ENCODE results near the gene UBE2J1.
"Not testable (repeated sequence)": the region's sequence is repeated elsewhere in the genome, so short reads cannot be mapped to it uniquely, and the experiment has no call there.

Gene UBE2J1

DNA sequence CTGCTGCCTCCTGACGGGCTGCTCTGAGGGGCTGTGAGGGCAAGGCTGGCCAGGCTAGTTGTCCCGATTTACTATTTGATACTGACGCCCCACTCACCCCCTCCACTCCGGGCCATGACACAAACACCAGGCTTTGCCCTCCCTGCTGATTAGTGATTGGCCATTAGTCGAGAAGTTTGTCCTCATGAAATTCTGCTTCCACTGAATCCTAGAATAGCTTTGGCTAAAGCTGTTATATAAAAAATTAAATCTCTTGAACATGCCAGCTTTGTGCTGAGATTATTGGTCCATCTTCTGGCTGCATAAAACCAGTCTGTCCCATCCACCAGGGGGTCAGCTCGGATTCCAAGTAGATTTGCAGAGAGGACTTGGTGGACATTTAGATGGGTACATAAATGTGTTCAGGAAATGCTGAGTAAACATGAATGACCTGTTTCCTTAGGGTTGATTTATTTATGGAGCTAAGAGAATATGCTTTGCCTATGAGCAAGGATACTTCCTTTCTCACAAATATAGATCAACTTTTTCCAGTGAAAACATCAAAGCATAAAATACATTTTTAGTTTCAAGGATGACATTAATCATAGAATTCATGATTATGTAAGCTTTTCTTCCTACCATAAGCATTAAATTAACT is 37.2 kb downstream of the UBE2J1 start, which contains the start of gene GABRR2:
Gene GABRR2, minus strand, starts transcription at position 51 of the 637 bp plus-strand sequence. CDS start 134 bp downstream, outside the sequence.
- DNase-seq = no peak

DNA sequence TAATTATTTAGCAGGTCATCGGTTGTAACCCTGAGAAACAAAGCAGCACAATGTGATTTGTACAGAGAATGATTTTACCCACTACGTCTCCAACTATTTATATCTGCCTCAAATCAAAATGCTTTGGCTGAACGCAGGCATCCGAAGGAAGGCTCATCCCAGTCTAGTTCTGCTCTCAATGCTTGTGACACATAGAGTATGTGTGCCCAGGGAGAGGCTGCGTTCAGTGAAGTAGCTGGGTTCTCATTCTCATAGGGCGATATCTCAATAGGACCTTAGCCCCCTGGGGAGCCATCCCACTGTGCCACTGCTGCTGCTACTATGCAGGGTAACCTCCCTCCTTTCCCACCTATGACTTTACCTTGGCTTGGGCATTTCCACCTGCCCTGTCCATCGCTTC is 37.8 kb downstream of the UBE2J1 start:
- DNase-seq = no peak

DNA sequence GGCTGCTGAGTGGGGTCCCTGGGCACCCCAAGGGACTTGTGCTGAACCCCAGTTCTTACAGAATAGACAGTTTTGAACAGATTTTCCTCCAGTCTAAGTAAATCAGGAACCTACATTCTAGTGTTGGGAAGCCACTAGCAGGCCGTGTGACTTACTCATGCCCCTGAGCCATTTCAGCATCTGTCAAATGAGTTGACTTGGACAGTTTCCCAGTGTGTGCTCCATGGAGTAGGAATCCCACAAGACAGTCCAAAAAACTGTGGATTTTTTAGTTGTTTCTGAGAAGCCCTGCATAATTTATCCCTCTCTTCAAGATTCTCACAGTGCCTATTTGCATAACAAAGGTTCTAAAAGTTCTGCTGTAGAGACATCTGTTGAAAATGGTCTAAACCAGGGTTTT is 39.5 kb downstream of the UBE2J1 start:
- peak; percentile 81 for DNase-seq

DNA sequence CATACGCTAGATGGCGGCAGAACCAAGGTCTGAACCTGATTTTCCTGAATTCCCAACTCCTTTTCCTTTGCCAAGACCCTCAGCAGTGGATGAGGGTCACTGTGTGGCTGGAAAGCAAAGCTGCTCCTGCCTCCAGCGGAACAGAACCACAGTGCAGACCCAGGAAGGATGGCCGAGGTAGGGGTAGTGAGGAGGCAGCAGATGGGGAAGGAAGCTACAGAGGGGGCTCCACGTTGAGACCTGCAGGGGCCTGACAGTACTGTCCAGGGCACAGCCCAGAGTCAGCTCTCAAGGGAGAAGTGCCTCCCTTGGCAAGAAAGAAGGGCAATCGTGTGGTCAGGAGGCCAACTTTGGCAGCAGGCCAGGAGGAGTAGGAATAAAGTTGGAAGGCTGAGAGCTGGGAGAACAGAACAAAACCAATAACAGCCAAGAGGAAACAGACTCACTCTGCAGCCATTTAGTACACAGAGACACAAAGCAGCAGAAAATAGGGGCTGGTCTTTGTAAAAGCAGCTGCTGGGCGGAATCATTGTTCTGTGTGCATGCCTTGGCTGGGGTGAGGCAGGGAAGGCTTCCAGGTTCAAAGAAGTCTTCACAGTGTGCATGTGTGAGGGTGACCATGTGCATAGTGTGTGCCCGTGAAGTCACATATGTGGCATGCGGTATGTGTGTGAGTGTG is 40.5 kb downstream of the UBE2J1 start:
- DNase-seq = peak; percentile 54

DNA sequence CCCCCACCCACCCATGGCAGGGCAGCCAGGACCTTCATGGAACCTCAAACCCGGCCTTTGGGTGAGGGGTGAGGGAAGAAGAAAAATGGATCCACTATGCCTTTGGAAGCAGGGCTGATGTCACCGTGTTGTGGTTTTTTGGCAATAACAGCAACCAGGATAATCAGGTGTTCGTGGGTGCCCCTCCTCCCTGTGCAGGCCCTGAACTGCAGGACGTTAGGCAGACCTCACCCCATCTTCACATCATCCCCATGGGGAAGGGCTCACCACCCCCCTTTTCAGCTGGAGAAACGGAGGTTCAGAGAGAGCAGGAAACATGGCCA is 41.0 kb downstream of the UBE2J1 start:
- no peak for DNase-seq

DNA sequence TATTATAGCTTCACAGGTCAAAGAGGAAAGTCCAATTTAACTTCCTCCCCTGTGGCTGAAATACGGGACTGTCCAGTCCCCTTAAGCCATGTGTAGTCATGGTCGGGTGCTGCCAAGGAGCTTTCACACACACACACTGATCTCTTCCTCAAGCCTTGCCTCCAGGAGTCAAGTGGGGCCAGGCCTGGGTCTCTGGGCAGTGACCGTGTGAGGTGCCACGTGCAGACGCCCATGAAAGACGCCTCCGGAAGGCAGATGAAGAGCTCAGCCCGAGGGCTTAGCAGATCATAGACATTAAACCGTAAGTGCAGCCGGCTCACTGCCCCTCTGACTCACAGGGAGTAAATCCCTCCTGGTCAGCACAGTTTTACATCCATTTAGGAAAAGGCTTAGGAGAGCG is 41.6 kb downstream of the UBE2J1 start:
- DNase-seq = no peak

DNA sequence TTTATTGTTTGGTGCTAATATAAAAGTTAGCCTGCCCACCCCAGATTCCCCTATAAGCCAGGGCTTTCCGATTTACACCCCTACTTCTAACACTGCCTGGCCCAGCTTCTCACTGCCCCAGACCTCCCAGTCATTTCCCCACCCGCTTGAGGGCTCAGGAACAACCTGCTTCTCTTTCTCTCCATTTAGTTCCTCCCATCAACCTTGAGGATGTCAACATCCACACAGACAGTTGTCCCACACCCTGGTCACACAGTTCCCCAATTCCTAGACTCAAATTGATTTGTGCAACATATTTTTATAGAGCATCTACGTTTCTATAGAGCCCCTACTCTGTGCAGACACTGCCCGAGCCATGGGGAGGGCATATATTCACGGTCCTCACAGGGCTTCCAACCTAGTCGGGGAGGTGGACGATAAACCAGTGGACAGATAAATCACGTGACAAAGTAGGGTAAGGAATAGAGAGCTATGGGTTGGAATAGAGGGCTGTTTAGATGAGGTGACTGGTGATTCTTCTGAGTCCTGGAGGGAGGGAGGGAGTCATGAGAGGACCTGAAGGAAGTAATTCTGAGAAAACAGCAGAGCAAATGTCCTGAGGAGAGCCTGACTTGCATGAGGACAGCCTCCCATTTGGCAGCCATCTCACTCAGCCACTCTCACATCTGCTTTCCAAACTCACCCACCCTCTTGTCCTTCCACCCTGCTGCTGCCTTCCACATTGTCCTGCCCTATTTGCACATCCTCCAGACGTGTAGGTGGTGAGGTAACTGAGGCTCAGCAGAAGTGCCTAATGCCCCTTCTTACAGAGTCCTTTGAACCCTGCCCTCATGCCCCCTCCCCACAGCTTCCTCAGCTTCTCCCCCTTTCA is 43.8 kb downstream of the UBE2J1 start:
- DNase-seq = no peak

DNA sequence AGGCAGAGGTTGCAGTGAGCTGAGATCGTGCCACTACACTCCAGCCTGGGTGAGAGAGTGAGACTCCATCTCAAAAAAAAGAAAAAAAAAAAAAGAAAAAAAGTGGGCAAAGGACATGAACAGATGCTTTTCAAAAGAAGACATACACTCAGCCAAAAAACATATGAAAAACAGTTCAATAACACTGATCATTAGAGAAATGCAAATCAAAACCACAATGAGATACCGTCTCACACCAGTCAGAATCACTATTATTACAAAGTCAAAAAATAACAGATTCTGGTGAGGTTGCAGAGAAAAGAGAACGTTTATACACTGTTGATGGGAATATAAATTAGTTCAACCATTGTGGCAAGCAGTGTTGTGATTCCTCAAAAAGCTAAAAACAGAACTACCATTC is 48.0 kb downstream of the UBE2J1 start:
- not testable (repeated sequence) for DNase-seq

DNA sequence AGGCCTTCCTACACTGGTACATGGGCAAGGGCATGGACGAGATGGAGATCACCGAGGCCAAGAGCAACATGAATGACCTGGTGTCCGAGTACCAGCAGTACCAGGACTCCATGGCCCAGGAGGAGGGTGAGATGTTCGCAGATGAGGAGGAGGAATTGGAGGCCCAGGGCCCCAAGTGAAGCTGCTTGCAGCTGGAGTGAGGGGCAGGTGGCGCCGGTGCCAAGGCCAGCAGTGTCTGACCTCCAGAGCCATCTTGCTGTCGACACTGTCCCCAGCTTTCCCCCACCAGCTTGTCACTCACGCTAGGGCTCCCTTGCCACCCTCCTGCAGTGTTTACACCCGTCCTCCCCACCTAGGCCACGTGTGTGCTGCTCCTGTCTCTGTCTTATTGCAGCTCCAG is 49.6 kb downstream of the UBE2J1 start:
- DNase-seq = no peak

DNA sequence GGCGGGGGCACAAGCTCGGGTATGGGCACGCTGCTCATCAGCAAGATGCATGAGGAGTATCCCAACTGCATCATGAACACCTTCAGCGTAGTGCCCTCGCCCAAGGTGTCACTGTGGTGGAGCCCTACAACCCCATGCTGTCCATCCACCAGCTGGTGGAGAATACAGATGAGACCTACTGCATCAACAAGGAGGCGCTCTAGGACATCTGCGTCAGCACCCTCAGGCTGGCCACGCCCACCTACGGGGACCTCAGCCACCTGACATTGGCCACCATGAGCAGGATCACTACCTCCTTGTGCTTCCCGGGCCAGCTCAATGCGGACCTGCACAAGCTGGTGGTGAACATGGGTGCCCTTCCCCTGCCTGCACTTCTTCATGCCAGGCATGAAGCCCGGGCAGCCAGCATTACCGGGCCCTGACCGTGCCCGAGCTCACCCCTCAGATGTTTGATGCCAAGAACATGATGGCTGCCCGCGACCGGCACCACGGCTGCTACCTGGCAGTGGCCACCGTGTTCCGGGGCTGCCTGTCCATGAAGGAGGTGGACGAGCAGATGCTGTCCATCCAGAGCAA is 50.2 kb downstream of the UBE2J1 start:
- no peak for DNase-seq

DNA sequence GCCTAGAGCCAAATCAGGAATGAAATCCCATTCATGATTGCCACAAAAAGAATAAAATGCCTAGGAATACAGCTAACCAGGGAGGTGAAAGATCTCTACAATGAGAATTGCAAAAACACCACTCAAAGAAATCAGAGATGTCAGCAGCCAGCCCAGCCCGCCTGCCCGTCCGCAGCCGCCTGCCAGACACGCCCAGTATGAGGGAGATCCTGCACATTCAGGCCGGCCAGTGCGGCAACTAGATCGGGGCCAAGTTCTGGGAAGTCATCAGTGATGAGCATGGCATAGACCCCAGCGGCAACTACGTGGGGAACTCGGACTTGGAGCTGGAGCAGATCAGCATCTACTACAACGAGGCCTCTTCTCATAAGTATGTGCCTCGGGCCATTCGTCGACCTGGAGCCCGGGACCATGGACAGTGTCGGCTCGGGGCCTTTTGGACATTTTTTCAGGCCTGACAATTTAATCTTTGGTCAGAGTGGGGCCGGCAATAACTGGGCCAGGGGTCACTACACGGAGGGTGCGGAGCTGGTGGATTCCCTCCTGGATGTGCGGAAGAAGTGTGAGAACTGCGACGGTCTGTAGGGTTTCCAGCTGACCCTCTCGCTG is 50.8 kb downstream of the UBE2J1 start:
- no peak for DNase-seq

DNA sequence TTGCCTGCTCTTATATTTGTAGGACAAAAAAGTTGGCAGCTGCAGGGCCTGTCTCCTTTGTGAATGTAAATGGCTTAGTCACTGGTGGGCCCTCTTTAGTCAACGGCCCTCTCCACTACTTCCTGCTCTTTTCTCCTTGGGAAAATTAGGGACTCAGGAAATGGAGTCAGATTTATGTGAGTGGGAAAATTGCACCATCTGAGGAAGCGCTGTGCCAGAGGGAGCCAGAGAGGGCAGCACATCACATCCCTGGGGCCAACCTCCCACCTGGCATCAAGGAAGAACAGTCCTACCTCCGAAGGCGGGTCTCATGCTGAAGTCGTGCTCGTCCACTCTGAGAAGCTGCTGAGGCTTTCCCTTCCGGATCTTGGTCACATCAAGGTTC is 53.1 kb downstream of the UBE2J1 start:
- no peak for DNase-seq

DNA sequence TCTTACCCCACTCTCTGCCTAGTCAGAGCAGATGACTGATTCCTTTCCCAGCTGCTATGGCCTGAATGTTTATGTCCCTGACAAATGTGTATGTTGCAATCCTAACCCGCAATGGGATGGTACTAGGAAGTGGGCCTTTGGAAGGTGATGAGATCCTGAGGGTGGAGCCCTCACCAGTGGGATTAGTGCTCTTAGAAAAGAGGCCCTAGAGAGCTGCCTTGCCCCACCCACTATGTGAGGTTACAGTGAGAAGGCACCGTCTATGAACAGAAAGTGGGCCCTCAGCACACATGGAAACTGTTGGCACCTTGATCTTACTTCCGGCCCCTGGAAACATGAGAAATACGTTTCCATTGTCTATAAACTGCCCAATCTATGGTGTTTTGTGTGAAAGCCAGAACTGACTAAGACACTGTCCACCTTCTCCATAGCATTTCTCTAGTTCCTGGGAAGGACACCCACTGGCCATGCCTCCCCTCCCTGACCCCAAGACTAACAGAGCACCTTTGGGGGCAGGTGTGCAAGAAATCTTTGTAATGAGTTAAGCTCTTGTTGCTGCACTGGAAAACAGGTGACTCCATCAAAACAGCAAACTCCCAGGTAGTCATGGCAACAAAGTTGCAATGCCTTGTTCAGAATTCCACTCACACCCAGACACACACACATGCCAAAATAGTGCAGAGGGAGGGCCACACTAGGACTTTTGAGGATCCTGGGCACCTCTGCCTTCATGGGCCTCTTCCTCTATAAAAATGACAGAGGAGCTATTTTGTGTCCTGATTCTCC is 53.6 kb downstream of the UBE2J1 start:
- DNase-seq = no peak

DNA sequence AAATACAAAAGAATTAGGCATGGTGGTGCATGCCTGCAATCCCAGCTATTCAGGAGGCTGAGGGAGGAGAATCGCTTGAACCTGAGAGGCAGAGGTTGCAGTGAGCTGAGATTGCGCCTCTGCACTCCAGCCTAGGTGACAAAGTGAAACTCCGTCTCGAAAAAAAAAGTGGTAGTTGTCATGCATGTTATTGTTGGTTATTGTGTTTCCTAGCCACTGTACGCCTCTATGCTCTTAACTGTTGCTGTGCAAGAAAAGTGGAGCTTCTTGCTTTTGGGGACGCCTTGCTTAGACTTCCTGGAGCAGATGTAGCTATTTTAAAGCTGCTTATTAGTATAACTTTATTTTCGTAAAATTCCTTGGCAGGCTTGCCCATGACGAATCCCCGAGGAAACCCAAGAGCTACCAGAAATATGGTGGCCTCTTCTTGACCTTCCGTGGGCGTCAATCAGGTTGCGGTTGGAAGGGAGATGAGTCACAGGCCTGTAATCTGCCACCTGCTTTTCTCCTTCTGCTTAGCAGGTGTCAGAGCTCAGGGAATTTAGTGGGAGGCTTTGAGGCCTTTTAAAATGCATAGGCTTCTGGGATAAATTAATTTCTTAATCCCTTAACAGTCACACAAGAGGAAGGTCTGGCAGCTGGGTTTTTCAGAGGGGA is 54.7 kb downstream of the UBE2J1 start:
- no peak for DNase-seq

DNA sequence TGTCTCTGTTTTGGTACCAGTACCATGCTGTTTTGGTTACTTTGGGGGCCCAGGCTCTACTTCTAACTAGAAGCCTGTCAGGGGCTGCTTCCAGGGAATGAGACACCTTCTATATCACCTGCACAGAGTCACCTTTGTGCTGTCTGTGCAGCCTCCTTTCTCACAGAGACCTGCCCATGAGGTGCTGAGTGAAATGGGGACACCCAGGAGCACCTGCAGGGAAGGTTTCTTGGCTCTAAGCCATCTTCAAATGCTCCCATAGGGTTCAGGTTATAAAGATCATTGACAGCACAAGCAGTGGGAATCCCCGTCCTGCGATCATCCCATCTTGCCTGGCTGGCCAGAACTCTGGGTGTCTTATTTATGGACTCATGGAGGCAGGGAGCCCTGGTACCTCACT is 56.5 kb downstream of the UBE2J1 start:
- DNase-seq = no peak

DNA sequence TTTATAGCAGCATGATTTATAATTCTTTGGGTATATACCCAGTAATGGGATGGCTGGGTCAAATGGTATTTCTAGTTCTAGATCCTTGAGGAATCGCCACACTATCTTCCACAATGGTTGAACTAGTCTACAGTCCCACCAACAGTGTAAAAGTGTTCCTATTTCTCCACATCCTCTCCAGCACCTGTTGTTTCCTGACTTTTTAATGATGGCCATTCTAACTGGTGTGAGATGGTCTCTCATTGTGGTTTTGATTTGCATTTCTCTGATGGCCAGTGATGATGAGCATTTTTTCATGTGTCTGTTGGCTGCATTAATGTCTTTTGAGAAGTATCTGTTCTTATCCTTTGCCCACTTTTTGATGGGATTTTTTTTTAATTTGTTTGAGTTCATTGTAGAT is 57.4 kb downstream of the UBE2J1 start:
- not testable (repeated sequence) for DNase-seq

DNA sequence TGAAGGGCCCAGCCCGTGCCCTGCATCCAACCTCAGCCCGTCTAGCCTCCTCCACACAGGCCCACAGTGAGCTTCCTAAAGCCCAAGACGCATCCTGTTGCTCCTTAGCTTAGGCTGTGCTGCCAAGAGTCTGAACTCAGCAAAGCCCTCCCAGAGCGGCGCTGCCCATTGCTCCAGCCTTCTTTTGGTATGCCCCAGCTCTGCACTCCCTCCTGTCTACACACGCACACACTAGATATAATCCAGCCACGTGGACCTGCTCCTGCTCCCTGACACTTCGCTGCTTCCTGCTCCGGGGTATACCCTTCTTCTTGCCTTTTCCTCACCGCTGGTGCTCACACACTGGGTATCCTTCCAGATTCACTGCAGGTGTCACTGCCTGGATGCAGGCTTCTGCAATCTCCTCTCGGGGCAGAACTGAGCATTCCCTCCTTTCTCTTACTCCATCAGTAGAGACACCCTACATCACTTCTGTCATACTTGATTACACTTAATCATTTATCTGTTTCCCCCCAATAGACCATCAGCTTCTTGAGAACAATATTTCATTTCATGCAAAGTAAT is 61.2 kb downstream of the UBE2J1 start:
- DNase-seq = no peak

DNA sequence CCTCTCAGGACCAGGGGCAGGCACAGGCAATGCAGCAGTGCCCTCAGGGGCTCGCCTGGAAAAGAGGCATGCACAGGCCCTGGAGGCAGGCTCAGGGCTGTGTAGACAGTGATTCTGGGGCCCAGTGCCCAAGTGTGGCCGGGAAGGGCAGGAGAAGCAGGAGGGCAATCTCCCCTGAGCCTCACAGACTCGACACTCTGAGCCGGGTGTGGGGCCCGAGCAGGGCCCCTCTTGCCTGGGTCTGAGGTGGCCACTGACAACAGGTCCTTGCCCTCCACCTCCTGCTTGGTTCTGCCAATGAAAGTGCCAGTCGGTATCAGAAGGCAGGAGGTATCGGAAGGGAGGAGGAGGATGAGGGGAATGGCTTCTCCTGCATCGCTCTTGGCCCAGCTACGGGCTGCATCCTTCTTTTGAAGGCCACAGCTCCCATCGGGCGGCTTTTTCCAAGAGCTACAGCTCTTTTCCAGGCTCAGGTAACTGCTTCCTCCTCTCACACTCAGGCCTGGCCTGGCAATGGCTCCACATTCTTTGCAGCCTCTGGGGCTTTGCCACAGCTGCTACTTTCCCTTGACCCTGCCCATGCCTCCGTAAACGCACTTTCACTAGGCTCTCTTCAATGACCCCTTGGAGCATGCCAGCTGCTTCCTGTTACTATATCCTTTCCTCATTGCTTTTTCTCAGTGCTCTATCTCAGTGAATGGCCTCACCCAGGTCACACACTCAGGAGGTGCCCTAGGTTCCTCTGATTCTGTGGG is 61.9 kb downstream of the UBE2J1 start:
- no peak for DNase-seq

DNA sequence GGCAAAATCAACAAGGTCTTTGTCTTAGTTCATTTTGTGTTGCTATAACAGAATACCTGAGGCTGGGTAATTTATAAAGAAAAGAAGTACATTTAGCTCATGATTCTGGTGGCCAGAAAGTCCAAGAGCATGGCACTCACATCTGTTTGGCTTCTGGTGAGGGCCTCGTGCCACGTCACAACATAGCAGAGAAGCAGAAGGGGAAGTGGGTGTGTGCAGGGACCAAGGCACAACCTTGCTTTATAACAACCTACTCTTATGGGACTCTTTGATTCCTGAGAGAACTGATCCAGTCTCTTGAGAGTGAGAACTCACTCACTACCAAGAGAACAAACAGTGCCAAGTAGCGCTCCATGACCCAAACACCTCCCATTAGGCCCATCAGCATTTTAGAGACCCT is 62.8 kb downstream of the UBE2J1 start:
- no peak for DNase-seq

DNA sequence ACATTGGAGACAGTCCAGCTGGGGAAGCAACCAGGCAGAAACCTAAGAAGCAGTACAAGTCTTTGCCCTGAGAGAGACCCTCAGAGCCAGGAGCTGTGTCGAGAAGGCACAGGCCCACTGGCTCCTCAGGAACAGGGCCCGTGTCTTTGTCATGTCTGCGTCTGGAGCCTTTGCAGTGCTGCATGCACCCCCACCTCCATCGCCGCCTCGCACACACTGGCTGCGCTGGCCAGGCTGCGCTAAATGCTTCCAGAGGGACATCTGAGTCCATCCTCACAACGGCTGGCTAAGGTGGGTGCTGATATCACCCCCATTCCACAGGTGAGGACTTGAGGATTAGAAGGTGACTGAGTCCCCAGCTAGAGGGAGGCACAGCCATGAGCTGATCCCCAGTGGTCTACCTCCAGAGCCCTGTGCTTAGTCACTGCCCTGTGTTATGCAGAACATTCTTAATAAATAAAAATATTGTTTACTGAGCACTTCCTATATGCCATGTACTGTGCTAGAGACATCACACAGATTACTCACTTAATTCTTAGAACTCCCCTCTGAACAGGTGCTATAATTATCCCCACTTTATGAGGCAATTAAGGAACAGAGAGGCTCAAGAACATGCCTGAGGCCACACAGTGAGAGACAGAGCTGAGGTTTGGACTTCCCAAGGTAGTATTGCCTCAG is 65.0 kb downstream of the UBE2J1 start:
- no peak for DNase-seq

Data from NCI-H1694 treated with DMSO at 0.1 percent for 48 hours (cell line).